ENCODE data around the gene WFDC1. TPM values are rescaled to one million over a fixed set of nuclear protein-coding genes. Genes with fewer than 3 reads are reported as not detected.

WFDC1 gene
- total and polyA plus RNA-seq, 2 of the 4 experiments (the other 2 are of a cell fraction): 4.7 to 6.8 TPM

DNA sequence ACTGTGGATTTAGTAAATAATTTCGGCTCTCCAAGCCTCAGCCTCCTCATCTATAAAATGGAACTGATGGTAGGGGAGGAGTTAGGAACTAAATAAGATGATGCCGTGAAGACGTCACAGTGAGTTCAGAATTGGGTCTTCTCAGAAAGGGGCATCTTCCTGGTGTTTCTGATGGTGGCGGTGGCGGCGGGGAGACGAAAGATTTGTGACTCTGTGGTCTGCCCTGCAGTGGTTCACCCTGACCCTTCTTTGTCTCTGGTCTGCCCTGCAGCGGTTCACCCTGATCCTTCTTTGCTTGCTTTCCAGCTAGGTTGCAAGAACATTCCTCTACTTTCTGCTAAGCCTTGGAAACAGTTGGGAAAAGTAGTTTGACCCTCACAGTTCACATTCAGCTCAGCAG, 34.3 kb downstream of the WFDC1 start:
- H2AK5ac ChIP-seq (ENCODE audit: low read depth, low read length): no peak overlapping the region
- H2BK15ac ChIP-seq (ENCODE audit: low read depth, low read length): no peak overlapping the region
- H3K27ac ChIP-seq (ENCODE audit: insufficient read depth, low read length): no peak overlapping the region
- H3K4ac ChIP-seq (ENCODE audit: low read depth, low read length): no peak overlapping the region
- peaks cover 29% of the 10 kb centered on the region for H3K36me3 ChIP-seq (ENCODE audit: control insufficient read depth, insufficient read depth, low read length)
- no peak overlapping the region for H2AFZ ChIP-seq (replicated peaks; ENCODE audit: low read length, poor library complexity)
- no CpG with 5 or more reads among the region's 8 CpGs for WGBS, 2 experiments (ENCODE audit: extremely low coverage in 2 of 2, insufficient read length in 1 of 2)
- no peaks in the 10 kb centered on the region for H3K9me1 ChIP-seq (ENCODE audit: insufficient read depth, low read length)
- no peaks in the 10 kb centered on the region for H3K9me3 ChIP-seq (ENCODE audit: control insufficient read depth, insufficient read depth, low read length)
- no peak overlapping the region for H3K18ac ChIP-seq (ENCODE audit: low read depth, low read length)
- intact Hi-C loops (cut with micrococcal nuclease): no loop called here
- no peak overlapping the region for H3K56ac ChIP-seq (ENCODE audit: extremely low read depth, insufficient read depth, low read length)
- H3K9ac ChIP-seq (ENCODE audit: low read depth, low read length): no peak overlapping the region
- in situ Hi-C loops (cut with MboI; ENCODE audit: low sequenced_read_pairs): no loop called here
- no peak overlapping the region for H4K8ac ChIP-seq (ENCODE audit: low read depth in 2 of 2, low read length in 2 of 2)
- no peak overlapping the region for H2BK20ac ChIP-seq (ENCODE audit: low read depth, low read length)
- H2BK5ac ChIP-seq (ENCODE audit: low read depth, low read length, poor library complexity, severe bottlenecking): no peak overlapping the region
- H4K20me1 ChIP-seq (ENCODE audit: insufficient read depth, low read length): 0 out of 2 replicates have a peak, but pooled peaks cover 3% of the 10 kb centered on the region
- no peak for DNase-seq
- no peak overlapping the region for H3K4me2 ChIP-seq (ENCODE audit: low read depth, low read length)
- no peak overlapping the region for H4K91ac ChIP-seq (ENCODE audit: insufficient read depth, low read depth, low read length)
- dilution Hi-C loops (cut with HindIII; ENCODE audit: low sequenced_read_pairs, unreplicated experiment): no loop called here
- no peak overlapping the region for H3K14ac ChIP-seq (replicated peaks; ENCODE audit: low read depth, low read length)
- ATAC-seq (ENCODE audit: low read depth): no peak
- no peak overlapping the region for H3K4me3 ChIP-seq (ENCODE audit: insufficient read depth, low read depth, low read length)
- no TSS peak for BruUV-seq (replicated peaks)
- ChIA-PET CTCF (no interaction called here), POLR2A (ENCODE audit: unreplicated experiment) (no interaction called here)
- no peaks in the 10 kb centered on the region for H3K4me1 ChIP-seq (ENCODE audit: control insufficient read depth, insufficient read depth, low read length)
- H2AK9ac ChIP-seq (replicated peaks; ENCODE audit: low read depth, low read length, poor library complexity): no peak overlapping the region
- no peak overlapping the region for H2BK120ac ChIP-seq (ENCODE audit: low read depth, low read length)
- no peak overlapping the region for H4K5ac ChIP-seq (ENCODE audit: low read depth, low read length)
- no peak overlapping the region for H3K23ac ChIP-seq (ENCODE audit: low read depth, low read length)
- no peaks in the 10 kb centered on the region for H3K79me1 ChIP-seq (ENCODE audit: low read depth in 1 of 2, low read length in 2 of 2)
- TF ChIP-seq RCOR1 (IDR thresholded peaks at IDR 0.05; ENCODE audit: insufficient replicate concordance, low read length): no peak
- TF ChIP-seq, protein P1, sequence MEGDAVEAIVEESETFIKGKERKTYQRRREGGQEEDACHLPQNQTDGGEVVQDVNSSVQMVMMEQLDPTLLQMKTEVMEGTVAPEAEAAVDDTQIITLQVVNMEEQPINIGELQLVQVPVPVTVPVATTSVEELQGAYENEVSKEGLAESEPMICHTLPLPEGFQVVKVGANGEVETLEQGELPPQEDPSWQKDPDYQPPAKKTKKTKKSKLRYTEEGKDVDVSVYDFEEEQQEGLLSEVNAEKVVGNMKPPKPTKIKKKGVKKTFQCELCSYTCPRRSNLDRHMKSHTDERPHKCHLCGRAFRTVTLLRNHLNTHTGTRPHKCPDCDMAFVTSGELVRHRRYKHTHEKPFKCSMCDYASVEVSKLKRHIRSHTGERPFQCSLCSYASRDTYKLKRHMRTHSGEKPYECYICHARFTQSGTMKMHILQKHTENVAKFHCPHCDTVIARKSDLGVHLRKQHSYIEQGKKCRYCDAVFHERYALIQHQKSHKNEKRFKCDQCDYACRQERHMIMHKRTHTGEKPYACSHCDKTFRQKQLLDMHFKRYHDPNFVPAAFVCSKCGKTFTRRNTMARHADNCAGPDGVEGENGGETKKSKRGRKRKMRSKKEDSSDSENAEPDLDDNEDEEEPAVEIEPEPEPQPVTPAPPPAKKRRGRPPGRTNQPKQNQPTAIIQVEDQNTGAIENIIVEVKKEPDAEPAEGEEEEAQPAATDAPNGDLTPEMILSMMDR (conservative IDR thresholded peaks at IDR 0.05; ENCODE audit: low read depth, low read length): no peak
- no peak for TF ChIP-seq CHD1 (IDR thresholded peaks at IDR 0.05; ENCODE audit: low read depth, low read length)
- no peak for TF ChIP-seq MAZ (IDR thresholded peaks at IDR 0.05; ENCODE audit: borderline replicate concordance, low read depth, low read length)
- TF ChIP-seq, protein P2, sequence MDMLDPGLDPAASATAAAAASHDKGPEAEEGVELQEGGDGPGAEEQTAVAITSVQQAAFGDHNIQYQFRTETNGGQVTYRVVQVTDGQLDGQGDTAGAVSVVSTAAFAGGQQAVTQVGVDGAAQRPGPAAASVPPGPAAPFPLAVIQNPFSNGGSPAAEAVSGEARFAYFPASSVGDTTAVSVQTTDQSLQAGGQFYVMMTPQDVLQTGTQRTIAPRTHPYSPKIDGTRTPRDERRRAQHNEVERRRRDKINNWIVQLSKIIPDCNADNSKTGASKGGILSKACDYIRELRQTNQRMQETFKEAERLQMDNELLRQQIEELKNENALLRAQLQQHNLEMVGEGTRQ (IDR thresholded peaks at IDR 0.05; ENCODE audit: low read depth, low read length): no peak
- TF ChIP-seq MXI1 (IDR thresholded peaks at IDR 0.05; ENCODE audit: borderline replicate concordance, low read depth, low read length): no peak
- no peak for TF ChIP-seq RAD21 (IDR thresholded peaks at IDR 0.05; ENCODE audit: low read length)
- TF ChIP-seq, protein P3, sequence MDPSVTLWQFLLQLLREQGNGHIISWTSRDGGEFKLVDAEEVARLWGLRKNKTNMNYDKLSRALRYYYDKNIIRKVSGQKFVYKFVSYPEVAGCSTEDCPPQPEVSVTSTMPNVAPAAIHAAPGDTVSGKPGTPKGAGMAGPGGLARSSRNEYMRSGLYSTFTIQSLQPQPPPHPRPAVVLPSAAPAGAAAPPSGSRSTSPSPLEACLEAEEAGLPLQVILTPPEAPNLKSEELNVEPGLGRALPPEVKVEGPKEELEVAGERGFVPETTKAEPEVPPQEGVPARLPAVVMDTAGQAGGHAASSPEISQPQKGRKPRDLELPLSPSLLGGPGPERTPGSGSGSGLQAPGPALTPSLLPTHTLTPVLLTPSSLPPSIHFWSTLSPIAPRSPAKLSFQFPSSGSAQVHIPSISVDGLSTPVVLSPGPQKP (IDR thresholded peaks at IDR 0.05; ENCODE audit: borderline replicate concordance, low read depth, low read length): no peak
- no peak for TF ChIP-seq FOS (IDR thresholded peaks at IDR 0.05; ENCODE audit: low read depth, low read length)
- no peak for TF ChIP-seq NFE2L2 (IDR thresholded peaks at IDR 0.05; ENCODE audit: low read depth, low read length)
- no peak for TF ChIP-seq SMC3 (IDR thresholded peaks at IDR 0.05; ENCODE audit: low read depth, low read length)
- no peak for TF ChIP-seq BHLHE40 (IDR thresholded peaks at IDR 0.05; ENCODE audit: low read depth, low read length)
- TF ChIP-seq CEBPB (IDR thresholded peaks at IDR 0.05; ENCODE audit: low read depth, low read length): no peak
- TF ChIP-seq POLR2A (IDR thresholded peaks at IDR 0.05; ENCODE audit: low read depth, low read length): no peak
- TF ChIP-seq MAFK (IDR thresholded peaks at IDR 0.05; ENCODE audit: low read depth, low read length): no peak
- no peaks in the 10 kb centered on the region for H3K27me3 ChIP-seq (ENCODE audit: control insufficient read depth, insufficient read depth, low read length)

All from IMR-90 (cell line).